ENCODE data around the gene LPP. TPM values are rescaled to one million over a fixed set of nuclear protein-coding genes. Genes with fewer than 3 reads are reported as not detected.

Gene LPP
- total RNA-seq, 1 experiment from 2014 or later = 54.0 TPM

DNA sequence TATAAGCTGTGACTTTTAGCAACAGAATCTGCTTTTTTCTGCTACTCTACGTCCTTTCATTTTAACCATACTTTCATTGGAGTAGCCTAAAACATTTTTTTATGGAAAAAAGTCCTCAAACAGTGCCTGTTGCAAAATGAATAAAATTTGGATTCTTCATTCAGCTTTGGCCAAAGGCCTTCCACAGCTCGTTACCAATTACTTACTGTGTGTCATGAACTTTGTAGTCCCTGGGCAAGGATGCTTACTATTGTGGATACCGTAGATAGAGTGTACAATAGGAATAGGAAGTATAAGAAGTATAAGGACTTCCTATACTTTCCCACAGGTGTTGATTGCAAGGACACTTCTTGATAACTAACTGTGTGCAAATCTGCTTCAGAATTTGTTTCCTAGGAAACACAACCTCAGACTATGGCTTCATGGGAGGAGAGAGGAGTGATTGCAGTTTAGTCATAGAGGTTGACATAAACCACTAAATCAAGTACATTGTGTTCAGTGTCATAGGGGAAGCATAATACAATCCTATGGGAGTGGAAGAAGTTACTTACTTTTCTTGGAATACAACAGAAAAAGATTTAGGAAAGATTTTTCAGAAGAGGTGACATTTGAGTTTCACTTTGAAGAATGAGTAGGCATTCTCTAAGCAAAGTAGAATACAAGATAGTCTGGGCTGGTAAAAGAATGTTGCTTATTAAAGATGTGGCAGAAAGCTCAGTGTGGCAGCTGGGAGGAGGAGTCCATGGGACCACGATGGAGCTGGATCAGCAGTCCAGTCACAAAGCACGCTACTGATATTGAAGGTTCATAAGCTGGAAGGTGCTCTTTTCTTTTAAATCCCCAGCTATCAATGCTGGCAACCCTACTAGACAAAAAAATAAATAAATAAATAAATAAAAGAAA is 708.1 kb downstream of the LPP start:
- RAD21 ChIA-PET (ENCODE audit: low non-redundant PET in 1 of 2, low total read pairs in 2 of 2, uncharacterized antibody in 2 of 2, unreplicated experiment in 2 of 2) = no interaction called here
- CTCF ChIA-PET = no interaction called here
- POLR2A ChIA-PET = no interaction called here

More for the DNA sequence above, 708.1 kb downstream of the LPP start:
- no peaks in the 10 kb centered on the region for H3K27me3 ChIP-seq (ENCODE audit: insufficient read depth, low read length)
- H3K4me1 ChIP-seq (ENCODE audit: control insufficient read depth in 1 of 2, insufficient read depth in 2 of 2, low read length in 2 of 2) = peaks cover 0 to 7% of the 10 kb centered on the region in 2 experiments; a peak in 1 of 4 replicates
- H3K79me2 ChIP-seq (ENCODE audit: insufficient read depth, low read length) = no peaks in the 10 kb centered on the region
- H3K9me3 ChIP-seq (ENCODE audit: control insufficient read depth in 1 of 2, insufficient read depth in 1 of 2, low read depth in 1 of 2, low read length in 2 of 2) = no peaks in the 10 kb centered on the region
- TF ChIP-seq FOSL1 (IDR thresholded peaks at IDR 0.05; ENCODE audit: low read depth) = no peak
- no peak for TF ChIP-seq ELF1 (IDR thresholded peaks at IDR 0.05; ENCODE audit: borderline replicate concordance, low read depth)
- no peak for TF ChIP-seq JUND (IDR thresholded peaks at IDR 0.05)
- no peak for TF ChIP-seq CBX3 (IDR thresholded peaks at IDR 0.05; ENCODE audit: low read depth)
- no peak for TF ChIP-seq TCF7L2 (IDR thresholded peaks at IDR 0.05; ENCODE audit: borderline replicate concordance, extremely low read depth, insufficient read depth, insufficient read length)
- no peak for TF ChIP-seq SP1 (IDR thresholded peaks at IDR 0.05; ENCODE audit: low read depth)
- no peak for TF ChIP-seq CEBPB (IDR thresholded peaks at IDR 0.05; ENCODE audit: low read depth)
- TF ChIP-seq, protein P1, sequence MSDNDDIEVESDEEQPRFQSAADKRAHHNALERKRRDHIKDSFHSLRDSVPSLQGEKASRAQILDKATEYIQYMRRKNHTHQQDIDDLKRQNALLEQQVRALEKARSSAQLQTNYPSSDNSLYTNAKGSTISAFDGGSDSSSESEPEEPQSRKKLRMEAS (IDR thresholded peaks at IDR 0.05) = no peak
- TF ChIP-seq ZFX (IDR thresholded peaks at IDR 0.05) = no peak
- no peak for TF ChIP-seq EZH2 (IDR thresholded peaks at IDR 0.05)
- no peak for TF ChIP-seq YY1 (IDR thresholded peaks at IDR 0.05; ENCODE audit: extremely low read depth, insufficient replicate concordance, low read depth, low read length)
- TF ChIP-seq, protein P2, sequence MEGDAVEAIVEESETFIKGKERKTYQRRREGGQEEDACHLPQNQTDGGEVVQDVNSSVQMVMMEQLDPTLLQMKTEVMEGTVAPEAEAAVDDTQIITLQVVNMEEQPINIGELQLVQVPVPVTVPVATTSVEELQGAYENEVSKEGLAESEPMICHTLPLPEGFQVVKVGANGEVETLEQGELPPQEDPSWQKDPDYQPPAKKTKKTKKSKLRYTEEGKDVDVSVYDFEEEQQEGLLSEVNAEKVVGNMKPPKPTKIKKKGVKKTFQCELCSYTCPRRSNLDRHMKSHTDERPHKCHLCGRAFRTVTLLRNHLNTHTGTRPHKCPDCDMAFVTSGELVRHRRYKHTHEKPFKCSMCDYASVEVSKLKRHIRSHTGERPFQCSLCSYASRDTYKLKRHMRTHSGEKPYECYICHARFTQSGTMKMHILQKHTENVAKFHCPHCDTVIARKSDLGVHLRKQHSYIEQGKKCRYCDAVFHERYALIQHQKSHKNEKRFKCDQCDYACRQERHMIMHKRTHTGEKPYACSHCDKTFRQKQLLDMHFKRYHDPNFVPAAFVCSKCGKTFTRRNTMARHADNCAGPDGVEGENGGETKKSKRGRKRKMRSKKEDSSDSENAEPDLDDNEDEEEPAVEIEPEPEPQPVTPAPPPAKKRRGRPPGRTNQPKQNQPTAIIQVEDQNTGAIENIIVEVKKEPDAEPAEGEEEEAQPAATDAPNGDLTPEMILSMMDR (IDR thresholded peaks at IDR 0.05 in 2 of 3, conservative IDR thresholded peaks at IDR 0.05 in 1 of 3; ENCODE audit: borderline replicate concordance in 1 of 3, insufficient read depth in 1 of 3, low read depth in 2 of 3, low read length in 2 of 3) = no peak
- TF ChIP-seq SRF (IDR thresholded peaks at IDR 0.05; ENCODE audit: low read depth) = no peak
- TF ChIP-seq, protein P3, sequence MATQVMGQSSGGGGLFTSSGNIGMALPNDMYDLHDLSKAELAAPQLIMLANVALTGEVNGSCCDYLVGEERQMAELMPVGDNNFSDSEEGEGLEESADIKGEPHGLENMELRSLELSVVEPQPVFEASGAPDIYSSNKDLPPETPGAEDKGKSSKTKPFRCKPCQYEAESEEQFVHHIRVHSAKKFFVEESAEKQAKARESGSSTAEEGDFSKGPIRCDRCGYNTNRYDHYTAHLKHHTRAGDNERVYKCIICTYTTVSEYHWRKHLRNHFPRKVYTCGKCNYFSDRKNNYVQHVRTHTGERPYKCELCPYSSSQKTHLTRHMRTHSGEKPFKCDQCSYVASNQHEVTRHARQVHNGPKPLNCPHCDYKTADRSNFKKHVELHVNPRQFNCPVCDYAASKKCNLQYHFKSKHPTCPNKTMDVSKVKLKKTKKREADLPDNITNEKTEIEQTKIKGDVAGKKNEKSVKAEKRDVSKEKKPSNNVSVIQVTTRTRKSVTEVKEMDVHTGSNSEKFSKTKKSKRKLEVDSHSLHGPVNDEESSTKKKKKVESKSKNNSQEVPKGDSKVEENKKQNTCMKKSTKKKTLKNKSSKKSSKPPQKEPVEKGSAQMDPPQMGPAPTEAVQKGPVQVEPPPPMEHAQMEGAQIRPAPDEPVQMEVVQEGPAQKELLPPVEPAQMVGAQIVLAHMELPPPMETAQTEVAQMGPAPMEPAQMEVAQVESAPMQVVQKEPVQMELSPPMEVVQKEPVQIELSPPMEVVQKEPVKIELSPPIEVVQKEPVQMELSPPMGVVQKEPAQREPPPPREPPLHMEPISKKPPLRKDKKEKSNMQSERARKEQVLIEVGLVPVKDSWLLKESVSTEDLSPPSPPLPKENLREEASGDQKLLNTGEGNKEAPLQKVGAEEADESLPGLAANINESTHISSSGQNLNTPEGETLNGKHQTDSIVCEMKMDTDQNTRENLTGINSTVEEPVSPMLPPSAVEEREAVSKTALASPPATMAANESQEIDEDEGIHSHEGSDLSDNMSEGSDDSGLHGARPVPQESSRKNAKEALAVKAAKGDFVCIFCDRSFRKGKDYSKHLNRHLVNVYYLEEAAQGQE (IDR thresholded peaks at IDR 0.05; ENCODE audit: low read depth) = no peak
- BruUV-seq (replicated peaks) = no TSS peak
- intact Hi-C loops (cut with micrococcal nuclease) = no loop called here
- no peaks in the 10 kb centered on the region; the same call in 1 of the 2 replicates for H3K9me2 ChIP-seq (ENCODE audit: insufficient read depth)
- H2AFZ ChIP-seq (ENCODE audit: low read depth, low read length, poor library complexity, severe bottlenecking) = no peak overlapping the region
- no peak overlapping the region for H3K4me2 ChIP-seq (ENCODE audit: low read length)
- no peak overlapping the region for H3K9ac ChIP-seq (ENCODE audit: low read length)
- DNase-seq (ENCODE audit: low read depth, low spot score) (no peak), ATAC-seq (no peak)
- H4K20me1 ChIP-seq (ENCODE audit: insufficient read depth) = no peaks in the 10 kb centered on the region
- H3K4me3 ChIP-seq (replicated peaks in 1 of 2; ENCODE audit: low read depth in 1 of 2, low read length in 2 of 2) = no peak overlapping the region
- H3K27ac ChIP-seq (ENCODE audit: low read depth, low read length) = no peak overlapping the region
- no peaks in the 10 kb centered on the region for H3K36me3 ChIP-seq (ENCODE audit: control insufficient read depth in 1 of 2, insufficient read depth in 2 of 2, low read length in 2 of 2)
